ENCODE data around the gene LAIR1.
"Not testable (repeated sequence)": the region's sequence is repeated elsewhere in the genome, so short reads cannot be mapped to it uniquely, and the experiment has no call there.

Gene LAIR1, protein sequence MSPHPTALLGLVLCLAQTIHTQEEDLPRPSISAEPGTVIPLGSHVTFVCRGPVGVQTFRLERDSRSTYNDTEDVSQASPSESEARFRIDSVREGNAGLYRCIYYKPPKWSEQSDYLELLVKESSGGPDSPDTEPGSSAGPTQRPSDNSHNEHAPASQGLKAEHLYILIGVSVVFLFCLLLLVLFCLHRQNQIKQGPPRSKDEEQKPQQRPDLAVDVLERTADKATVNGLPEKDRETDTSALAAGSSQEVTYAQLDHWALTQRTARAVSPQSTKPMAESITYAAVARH

DNA sequence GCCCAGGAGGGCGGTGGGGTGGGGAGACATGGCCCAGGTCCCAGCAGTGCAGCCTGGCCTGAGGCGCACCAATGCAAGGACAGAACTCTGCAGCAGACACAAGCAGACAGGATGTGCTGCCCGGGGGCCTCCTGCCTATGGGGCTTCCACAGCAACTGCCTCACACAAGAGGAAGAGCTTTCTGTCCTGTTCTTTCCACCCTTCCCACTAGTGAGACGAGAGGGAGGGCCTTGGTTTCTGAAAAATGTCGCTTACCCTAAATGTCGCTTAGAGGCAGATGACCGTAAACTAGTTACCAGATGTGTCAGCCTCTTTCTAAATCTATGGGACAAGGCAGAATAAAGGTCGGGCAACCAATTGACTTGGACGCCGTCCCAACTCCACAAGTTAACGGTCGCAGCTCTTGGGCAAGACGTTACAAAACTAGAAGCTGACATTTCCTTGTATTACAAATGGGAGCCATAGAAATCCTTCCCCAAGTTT lies at the start of gene LAIR1:
Gene LAIR1 (minus strand): TSS at position 157 of the 483 bp plus-strand sequence. CDS start 127 bp downstream, at position 30.
- peak; percentile 59 to 61 for DNase-seq

DNA sequence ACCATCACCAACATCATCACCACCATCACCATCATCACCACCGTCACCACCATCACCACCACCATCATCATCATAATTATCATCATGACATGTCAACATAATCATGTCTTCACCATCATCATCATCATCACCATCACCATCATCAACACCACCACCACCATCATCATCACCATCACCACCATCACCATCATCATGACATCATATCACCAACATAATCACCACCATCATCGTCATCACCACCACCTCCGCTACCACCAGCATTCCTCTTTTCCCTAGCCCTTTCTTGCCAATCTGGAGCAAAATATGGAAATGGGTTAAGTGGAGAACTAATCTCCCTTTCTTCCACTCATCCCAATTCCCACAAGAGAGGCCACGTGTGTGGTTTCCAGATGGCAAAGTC lies 49.4 kb upstream of the LAIR1 start:
- no peak for DNase-seq

DNA sequence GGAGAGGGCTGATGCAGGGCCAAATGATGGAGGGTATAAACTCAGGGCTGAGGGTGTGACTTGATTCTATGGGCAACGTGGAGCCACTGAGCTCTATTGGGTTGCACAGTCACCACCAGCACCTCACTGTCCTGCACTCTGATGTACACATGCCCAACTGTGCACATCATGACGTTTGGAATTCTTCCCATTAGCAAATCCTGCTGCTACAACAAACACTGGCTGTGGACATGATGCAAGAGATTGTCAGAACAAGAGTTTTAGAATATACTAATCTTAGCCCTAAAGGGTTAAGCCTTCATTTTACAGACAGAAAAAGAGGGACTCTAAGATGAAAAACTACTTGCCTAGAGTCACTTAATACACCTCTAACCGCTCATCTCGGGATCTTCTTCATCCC lies 48.1 kb upstream of the LAIR1 start:
- DNase-seq: no peak

DNA sequence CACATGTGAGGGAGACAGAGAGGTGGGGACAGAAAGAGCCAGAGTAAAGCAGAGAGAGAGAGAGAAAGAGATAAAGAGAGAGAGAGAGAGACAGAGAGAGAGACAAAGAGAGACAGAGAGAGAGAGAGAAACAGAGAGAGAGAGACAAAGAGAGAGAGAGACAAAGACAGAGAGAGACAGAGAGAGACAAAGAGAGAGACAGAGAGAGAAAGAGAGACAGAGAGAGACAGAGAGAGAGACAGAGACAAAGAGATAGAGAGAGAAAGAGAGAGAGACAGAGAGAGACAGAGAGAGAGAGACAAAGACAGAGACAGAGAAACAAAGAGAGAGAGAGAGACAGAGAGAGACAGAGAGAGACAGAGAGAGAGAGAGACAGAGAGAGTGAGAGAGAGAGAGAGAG lies 46.3 kb upstream of the LAIR1 start:
- no peak for DNase-seq

DNA sequence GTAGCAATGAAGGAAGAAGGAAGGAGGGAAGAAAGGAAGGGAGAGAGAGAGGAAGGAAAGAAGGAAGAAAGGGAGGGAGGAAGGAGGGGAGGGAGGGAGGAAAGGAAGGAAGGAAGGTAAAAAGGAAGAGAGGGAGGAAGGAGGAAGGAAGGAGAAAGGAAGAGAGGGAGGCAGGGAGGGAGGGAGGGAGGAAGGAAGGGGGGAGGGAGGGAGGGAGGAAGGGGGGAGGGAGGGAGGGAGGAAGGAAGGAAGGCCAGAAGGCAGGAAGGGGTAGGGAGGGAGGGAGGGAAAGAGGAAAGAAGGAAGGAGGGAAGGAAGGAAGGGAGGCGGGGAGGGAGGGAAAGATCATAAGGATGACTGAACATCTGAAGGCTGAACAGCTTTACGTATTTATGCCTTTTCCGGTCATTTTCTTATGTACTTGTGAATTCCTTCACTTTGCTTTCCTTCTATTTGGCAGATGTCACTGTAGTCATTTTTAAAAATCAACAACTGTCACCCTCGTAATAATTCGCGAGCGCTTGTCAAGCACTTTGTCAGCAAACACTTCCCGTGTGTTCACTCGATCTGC lies 43.8 kb upstream of the LAIR1 start:
- DNase-seq: no peak

DNA sequence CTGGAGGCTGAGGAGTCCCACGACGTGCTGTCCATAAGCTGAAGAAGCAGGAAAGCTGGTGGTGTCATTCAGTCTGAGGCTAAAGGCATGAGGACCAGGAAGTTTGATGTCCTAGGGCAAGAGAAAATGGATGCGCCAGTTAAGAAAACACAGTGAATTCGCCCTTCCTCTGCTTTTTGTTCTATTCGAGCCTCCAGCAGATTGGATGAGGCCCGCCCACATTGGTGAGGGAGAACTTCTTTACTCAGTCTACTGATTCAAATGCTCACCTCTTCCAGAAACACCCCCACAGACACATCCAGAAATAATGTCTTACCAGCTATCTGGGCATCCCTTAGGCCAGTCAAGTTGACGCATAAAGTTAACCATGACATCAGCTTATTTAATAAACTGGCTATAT lies 43.0 kb upstream of the LAIR1 start:
- DNase-seq: no peak

DNA sequence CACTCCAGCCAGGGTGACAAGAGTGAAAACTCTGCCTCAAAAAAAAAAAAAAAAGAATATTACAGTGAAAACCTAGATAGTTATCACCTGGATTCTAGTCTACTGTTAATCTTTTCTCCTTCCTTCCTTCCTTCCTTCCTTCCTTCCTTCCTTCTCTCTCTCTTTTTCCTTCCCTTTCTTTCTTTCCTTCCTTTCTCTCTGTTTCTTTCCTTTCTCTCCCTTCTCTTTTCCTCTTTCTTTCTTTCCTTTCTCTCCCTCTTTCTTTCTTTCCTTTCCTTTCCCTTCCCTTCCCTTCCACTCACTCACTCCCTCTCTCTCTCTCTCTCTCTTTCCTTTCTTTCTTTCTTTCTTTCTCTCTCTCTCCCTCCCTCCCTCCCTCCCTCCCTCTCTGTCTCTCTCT lies 40.9 kb upstream of the LAIR1 start:
- DNase-seq: no peak

DNA sequence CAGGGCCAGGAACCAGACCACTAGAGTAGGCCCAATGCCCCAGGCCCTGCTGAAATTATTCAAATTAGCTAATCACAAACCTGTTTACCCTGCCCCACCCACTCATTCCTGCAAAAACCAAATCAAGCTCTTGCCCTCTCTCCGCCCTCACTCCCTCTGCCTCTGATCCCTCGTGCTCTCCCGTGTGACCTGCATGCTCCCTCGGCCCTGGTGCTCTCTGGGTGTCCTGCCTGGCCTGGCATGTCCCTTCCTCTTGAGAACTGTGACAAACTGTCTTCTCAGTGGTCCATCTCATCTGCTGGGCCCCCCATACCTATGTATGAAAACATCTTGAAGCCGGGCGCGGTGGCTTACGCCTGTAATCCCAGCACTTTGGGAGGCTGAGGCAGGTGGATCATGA lies 38.3 kb upstream of the LAIR1 start:
- no peak for DNase-seq

DNA sequence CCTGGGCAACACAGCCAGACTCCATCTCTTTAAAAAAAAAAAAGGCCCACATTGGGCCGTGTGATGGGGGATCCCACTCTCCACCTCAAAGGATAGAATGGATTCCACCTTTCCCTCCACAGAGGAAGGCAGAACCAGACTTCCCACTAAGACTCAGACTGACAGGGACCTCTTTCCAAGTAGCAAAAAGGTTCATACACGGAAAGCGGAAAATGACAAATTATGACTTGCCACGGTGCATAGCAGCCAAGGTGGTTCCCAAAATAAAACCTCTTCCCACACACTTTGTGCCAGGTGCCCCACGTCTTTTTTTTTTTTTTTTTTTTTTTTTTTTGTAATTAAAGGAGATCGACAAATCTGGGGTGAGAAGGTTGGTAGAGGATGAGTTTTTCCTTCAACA lies 36.2 kb upstream of the LAIR1 start:
- no peak for DNase-seq

DNA sequence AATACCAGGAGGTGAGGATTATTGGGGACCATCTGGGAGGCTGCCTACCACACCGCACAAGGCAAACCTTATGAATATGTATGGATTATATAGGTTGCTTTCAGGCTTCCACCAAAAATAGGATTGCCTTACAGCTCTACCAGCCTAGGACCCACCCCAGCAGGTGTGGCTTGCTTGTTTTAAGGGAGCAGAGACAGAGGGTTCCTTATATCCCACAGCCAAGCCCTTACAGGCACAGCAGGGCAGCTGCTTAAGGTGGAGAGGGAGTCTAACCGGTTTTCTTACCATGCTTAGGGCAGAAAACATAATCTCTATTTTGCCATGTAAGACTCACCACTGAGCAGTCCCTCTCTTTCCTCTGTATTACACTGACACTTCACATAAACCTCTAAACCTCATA lies 34.5 kb upstream of the LAIR1 start:
- DNase-seq: no peak

DNA sequence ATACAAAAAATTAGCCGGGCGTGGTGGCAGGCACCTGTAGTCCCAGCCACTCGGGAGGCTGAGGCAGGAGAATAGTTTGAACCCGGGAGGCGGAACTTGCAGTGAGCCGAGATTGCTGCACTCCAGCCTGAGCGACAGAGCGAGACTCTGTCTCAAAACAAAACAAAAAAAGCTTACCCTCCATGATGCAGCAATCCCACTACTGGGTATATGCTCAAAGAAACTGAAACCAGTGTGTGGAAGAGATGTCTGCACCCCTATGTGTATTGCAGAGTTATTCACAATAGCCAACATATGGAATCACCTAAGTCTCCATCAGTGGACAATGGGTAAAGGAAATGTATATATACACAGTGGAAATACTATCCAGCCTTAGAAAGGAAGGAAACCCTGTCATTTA lies 31.0 kb upstream of the LAIR1 start:
- DNase-seq: no peak

DNA sequence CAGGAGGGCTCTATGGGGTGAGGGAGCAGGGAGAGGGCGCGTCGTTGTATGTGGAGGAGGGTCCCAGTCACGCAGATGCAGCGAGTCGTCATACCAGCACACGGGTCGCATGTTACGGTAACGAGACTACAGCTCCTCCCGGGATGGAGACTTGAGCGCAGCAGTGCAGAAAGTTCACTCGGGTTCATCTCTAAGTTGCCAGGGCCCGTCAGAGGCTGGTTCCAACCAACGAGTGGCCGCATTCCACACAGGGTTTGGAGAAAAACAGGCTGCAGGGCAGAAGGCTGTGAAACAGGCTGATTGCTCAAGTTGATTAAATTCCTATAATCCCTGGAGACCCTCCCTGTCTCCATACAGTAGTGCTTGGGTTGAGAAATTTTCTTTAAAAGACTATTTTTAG lies 28.6 kb upstream of the LAIR1 start:
- DNase-seq: no peak

DNA sequence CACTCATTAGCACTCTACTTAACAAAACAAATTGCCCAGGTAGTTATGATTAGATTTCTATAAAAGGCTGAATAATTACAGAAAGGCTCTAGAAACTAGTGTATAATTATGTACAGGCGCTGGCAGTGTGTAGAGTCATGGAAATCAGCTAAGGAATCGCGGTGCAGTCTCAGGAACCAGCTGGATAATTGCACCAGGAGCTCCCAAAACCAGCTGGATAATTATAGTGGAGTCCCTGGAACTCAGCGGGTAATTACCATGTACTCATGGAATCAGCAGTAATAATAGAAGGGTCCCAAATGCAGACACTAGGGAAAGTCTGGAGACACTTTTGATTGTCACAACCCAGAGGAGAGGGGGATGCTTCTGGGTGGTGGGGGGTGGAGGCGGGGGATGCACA lies 27.4 kb upstream of the LAIR1 start:
- DNase-seq: no peak

DNA sequence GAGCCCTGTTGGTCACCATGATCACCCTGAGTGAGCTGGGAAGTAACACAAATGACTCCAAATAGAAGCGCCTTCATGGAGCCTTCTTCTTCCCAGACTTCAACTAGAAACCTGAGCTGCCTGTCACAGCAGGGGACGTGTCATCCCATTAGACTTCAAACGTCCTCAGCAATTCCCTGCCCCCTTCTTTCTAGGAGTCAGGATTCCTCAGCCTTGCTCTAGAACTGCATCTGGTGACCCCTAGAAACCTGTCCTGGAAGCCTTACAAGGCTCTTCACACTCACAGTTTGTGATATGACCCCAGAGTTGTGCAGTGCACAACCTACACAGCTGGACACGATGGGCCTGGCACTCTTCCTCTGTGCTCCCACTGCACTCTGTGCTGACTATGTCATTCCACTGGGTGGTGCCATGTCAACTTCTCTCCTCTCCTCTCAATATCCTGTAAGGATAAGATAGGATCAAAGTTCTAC lies 26.9 kb upstream of the LAIR1 start:
- no peak for DNase-seq

DNA sequence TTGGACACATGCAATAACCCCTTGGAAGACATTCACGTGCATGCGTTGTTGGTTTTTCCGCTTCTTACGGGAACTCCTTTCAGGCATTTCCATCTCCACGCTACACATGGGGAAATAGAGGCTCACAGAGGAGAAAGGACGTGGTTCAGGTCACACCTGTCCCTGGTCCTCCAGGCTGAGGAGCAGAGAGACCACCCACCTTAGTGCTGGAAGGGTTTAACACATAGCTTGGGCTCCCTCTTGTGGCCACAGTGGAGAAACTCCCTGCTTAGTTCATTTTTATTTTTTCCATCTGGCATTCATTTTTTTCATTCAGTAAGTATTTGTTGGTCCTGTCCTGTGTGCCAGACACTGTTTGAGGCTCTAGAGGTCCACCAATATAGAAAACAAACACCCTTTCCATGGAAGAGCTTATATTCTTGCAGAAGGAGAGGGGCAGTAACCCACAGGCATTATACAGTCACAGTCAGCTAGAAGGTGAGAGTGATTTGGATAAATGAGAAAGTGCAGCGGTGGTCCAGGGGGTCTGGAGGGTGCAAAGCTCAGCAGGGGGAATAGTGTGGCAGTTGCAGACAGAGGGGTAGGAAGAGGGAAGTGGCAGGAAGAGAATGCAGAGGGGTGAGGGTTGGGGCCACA lies 26.3 kb upstream of the LAIR1 start:
- DNase-seq: peak; percentile 61 to 76

DNA sequence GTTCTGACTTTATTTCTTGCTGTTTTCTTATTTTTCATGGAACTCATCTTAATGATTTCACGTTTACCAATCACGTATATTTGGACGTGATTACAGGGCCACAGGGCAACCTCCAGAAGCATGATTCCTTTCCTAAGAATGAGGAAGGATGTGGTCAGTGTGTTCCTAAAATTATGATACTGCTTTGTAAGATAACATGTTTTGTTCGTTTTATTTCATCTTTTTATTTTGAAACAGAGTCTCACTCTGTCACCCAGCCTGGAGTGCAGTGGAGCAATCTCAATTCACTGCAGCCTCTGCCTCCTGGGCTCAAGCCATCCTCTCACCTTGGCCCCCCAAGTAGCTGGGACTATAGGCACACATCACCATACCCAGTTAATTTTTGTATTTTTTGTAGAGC lies 24.8 kb upstream of the LAIR1 start:
- DNase-seq: no peak

DNA sequence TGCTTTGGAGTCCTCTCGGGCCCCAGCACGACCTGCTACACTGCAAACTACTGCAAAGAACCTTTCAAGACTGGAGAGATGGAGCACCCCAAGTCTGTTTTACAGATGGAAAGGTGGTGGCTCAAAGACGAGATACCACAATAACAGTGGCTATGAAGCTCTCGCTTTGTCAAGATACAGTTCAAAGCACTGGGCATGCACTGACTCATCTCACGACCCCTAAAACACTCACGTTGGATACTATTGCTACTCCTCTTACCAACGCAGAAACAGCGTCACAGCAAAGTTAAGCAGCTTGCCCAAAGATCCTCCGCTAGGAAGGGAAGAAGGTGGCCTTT lies 24.0 kb upstream of the LAIR1 start:
- no peak for DNase-seq

DNA sequence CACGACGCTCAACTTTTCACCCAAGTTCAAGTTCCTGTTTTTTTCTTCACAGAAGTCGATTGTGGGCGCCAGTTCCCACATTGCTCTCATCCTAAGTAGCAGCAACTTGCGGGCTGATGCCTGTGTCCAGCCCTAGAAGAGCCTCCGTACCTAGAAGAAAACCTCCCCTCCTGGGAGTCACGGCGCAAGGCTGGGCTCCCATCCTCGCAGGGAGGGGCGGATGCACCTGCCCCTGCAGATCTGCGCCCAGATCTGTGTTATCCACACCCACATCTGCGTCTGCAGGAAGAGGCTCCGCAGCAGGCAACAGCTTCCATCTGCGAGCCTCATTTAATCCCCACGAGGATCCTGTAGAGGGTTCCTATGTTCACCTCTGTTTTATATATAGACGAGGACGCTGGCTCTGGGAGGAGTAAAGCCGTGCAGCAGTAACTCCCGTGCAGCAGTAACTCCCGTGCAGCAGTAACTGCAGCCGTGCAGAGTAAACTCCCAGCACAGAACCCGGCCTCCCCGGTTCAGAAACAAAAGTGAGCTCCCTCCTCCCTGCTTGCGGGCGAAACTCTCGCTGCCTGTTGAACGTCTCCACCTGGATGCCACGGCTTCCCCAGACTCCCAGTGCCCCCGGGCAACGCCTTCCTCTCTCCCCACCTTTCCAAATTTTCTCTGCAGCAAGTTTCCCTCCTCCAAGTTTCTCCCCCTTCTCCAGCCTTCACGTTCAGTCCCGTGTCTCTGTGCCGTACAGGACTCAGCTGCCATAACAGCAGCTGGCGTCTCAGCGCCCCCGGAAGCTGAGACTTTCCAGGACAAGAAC lies 23.5 kb upstream of the LAIR1 start:
- DNase-seq: peak; percentile 43 to 50

DNA sequence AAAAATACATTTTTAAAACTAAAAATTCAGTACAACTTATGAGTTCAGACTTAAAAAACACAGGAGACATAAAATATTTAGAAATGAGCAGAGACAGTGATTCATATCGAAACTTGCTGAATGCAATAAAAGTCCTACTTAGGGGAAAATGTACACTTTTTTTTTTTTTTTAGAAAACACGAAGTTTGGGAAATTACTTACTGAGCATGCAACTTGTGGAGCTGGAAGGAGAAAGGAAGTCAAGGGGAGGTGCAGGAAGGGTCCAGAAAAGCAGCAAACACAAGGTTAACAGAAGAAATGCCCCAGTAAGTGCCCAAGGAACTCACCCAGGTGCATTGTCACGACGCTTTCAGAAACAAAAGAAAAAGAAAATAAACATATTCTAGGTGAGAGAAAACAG lies 18.6 kb upstream of the LAIR1 start:
- DNase-seq: no peak

DNA sequence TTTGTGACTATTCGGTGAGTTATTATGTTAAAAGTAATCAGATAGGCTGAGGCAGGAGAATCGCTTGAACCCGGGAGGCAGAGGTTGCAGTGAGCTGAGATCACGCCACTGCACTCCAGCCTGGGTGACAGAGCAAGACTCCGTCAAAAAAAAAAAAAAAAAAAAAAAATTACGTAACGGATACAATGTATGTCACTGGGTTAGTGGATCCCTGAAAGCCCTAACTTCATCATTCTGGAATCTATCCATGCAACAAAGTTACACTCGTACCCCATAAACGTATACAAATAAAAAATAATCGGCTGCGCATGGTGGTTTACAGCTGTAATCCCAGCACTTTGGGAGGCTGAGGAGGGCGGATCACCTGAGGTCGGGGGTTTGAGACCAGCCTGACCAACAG lies 17.3 kb upstream of the LAIR1 start:
- DNase-seq: not testable (repeated sequence)

DNA sequence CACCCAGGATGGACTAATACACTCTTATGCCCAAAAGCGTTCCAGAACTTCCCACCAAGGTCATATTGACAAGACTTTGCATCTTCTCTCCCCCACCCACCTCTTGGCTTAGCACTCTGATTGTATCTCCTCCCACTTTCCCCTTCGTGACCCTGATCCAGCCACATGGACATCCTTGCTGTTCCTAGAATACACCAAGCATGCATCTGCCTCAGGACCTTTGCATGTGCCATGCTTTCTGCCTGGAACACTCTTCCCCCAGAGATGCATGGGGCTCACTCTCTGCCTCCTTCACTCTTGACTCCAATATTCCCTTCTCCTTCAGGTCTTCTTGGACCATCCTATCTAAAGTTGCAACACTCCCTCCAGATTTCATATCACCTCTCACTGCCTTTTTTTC lies 16.2 kb upstream of the LAIR1 start:
- no peak for DNase-seq

DNA sequence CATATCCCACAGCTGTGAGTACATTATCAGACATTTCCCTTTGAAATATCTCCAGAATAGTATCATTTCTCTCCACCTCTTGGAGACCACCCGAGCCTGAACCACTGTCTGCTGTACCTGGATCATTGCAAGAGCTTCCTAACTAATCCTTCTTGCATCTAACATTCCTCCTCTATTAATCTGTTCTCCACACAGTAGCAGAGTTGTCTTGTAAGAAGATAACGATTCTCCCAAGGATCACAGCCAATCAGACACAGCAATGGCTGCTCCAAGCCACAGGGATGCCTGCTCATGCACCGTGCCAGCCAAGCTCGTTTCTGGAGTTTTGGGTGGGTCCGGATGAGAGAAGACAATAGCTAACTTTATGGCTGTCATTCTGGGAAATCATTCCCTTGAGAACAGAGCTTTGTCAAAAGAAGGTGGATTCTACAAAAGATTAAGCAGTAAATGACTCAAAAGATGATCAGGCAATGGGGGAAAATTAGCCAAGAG lies 14.5 kb upstream of the LAIR1 start:
- no peak for DNase-seq

DNA sequence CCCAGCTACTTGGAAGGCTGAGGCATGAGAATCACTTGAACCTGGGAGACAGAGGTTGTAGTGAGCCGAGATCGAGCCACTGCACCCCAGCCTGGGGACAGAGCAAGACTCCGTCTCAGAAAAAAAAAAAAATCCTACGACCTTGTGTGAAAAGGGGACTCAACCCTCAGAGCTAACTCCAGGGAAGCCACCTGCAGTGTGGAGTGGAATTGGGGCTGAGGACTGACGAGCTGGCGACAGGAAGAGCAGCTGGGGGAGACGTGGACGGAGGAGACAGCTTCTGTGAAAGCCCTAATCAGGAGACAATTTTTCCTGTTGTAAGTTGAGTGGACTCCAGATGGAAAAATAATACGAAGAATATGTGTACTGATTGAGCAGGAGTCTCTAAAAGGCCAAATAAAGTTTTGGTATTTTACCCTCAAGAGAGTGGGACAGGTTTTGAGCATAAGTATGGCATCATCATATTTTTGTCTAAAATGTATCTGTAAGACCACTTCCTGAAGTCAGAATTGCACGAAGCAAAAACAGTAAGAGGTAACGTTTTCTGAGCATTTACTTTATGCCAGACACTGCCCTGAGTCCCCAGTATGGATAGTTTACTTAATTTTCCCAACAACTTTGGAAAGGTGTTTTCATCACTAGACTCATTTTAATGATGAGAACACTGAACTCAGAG lies 12.0 kb upstream of the LAIR1 start:
- no peak for DNase-seq

Data from stimulated activated CD4-positive, alpha-beta T cell treated with anti-CD3 and anti-CD28 coated beads, Interleukin-2, amount 100 ng/mL, for 24 hours (primary cell).